ENCODE results near the gene AK4.

Gene AK4

GRCh38 chr1:65108025-65108642, 39.9 kb upstream of the AK4 start:
- Histone ChIP-seq H3K4me2 (ENCODE audit: insufficient read depth, low read length, poor library complexity, severe bottlenecking) (no peak overlapping the region), H3K27me3 (ENCODE audit: control insufficient read depth in 3 of 3, insufficient read depth in 3 of 3, low read depth in 1 of 3, low read length in 3 of 3) (no peaks in the 10 kb centered on the region), H2BK5ac (ENCODE audit: low read length) (no peak overlapping the region), H2BK120ac (ENCODE audit: low read depth, low read length) (no peak overlapping the region), H3K27ac (replicated peaks; ENCODE audit: low read length) (no peak overlapping the region), H3K9ac (ENCODE audit: low read depth, low read length, poor library complexity) (no peak overlapping the region), H3K18ac (ENCODE audit: low read length) (no peak overlapping the region), H3K4ac (ENCODE audit: low read length) (no peak overlapping the region), H2AK5ac (ENCODE audit: low read depth, low read length) (no peak overlapping the region), H3K4me3 (ENCODE audit: low read length in 2 of 2) (no peak overlapping the region), H4K8ac (ENCODE audit: low read depth, low read length) (no peak overlapping the region), H3K79me1 (ENCODE audit: low read depth, low read length) (no peaks in the 10 kb centered on the region), H2AFZ (ENCODE audit: low read length) (no peak overlapping the region), H3K36me3 (replicated peaks in 1 of 2; ENCODE audit: control insufficient read depth in 2 of 2, insufficient read depth in 2 of 2, low read length in 2 of 2) (no peaks in the 10 kb centered on the region), H3K4me1 (ENCODE audit: control insufficient read depth in 2 of 2, insufficient read depth in 1 of 2, low read depth in 1 of 2, low read length in 2 of 2) (no peaks in the 10 kb centered on the region), H3K23ac (ENCODE audit: low read depth, low read length, poor library complexity) (no peak overlapping the region), H4K91ac (ENCODE audit: low read depth, low read length, poor library complexity) (no peak overlapping the region), H2BK12ac (ENCODE audit: low read length) (no peak overlapping the region), H2BK15ac (ENCODE audit: low read length) (no peak overlapping the region), H3K14ac (ENCODE audit: low read length) (no peak overlapping the region), H3K9me3 (replicated peaks in 1 of 2; ENCODE audit: control insufficient read depth in 2 of 2, insufficient read depth in 1 of 2, low read depth in 1 of 2, low read length in 2 of 2) (peaks cover 0 to under 1% of the 10 kb centered on the region in 2 donors)
- no peak for DNase-seq (ENCODE audit: low spot score)
- no CpG with 5 or more reads among the region's 4 CpGs for WGBS, 2 donors (ENCODE audit: extremely low coverage in 2 of 2, insufficient read length in 2 of 2, insufficient replicate concordance in 1 of 2)

GRCh38 chr1:65109487-65109886, 38.5 kb upstream of the AK4 start:
- H3K27me3 ChIP-seq (ENCODE audit: control insufficient read depth in 3 of 3, insufficient read depth in 3 of 3, low read depth in 1 of 3, low read length in 3 of 3) = no peaks in the 10 kb centered on the region
- H3K27ac ChIP-seq (replicated peaks; ENCODE audit: low read length) = no peak overlapping the region
- no peak overlapping the region for H3K4ac ChIP-seq (ENCODE audit: low read length)
- no peaks in the 10 kb centered on the region for H3K4me1 ChIP-seq (ENCODE audit: control insufficient read depth in 2 of 2, insufficient read depth in 1 of 2, low read depth in 1 of 2, low read length in 2 of 2)
- DNase-seq (ENCODE audit: low spot score) = no peak
- H3K4me2 ChIP-seq (ENCODE audit: insufficient read depth, low read length, poor library complexity, severe bottlenecking) = no peak overlapping the region
- H3K79me1 ChIP-seq (ENCODE audit: low read depth, low read length) = no peaks in the 10 kb centered on the region
- no peaks in the 10 kb centered on the region for H3K9me3 ChIP-seq (replicated peaks in 1 of 2; ENCODE audit: control insufficient read depth in 2 of 2, insufficient read depth in 1 of 2, low read depth in 1 of 2, low read length in 2 of 2)
- no peak overlapping the region for H3K14ac ChIP-seq (ENCODE audit: low read length)
- no peak overlapping the region for H3K18ac ChIP-seq (ENCODE audit: low read length)
- no peak overlapping the region for H2BK120ac ChIP-seq (ENCODE audit: low read depth, low read length)
- H2BK15ac ChIP-seq (ENCODE audit: low read length) = no peak overlapping the region
- H2AK5ac ChIP-seq (ENCODE audit: low read depth, low read length) = no peak overlapping the region
- H2AFZ ChIP-seq (ENCODE audit: low read length) = no peak overlapping the region
- no peak overlapping the region for H3K23ac ChIP-seq (ENCODE audit: low read depth, low read length, poor library complexity)
- H4K91ac ChIP-seq (ENCODE audit: low read depth, low read length, poor library complexity) = no peak overlapping the region
- H3K9ac ChIP-seq (ENCODE audit: low read depth, low read length, poor library complexity) = no peak overlapping the region
- no peak overlapping the region for H4K8ac ChIP-seq (ENCODE audit: low read depth, low read length)
- no peak overlapping the region for H2BK12ac ChIP-seq (ENCODE audit: low read length)
- no peak overlapping the region for H2BK5ac ChIP-seq (ENCODE audit: low read length)
- no CpG with 5 or more reads among the region's 4 CpGs for WGBS, 2 donors (ENCODE audit: extremely low coverage in 2 of 2, insufficient read length in 2 of 2, insufficient replicate concordance in 1 of 2)
- no peaks in the 10 kb centered on the region for H3K36me3 ChIP-seq (replicated peaks in 1 of 2; ENCODE audit: control insufficient read depth in 2 of 2, insufficient read depth in 2 of 2, low read length in 2 of 2)
- no peak overlapping the region for H3K4me3 ChIP-seq (ENCODE audit: low read length in 2 of 2)

GRCh38 chr1:65112811-65113210, 35.2 kb upstream of the AK4 start:
- H3K4me2 ChIP-seq (ENCODE audit: insufficient read depth, low read length, poor library complexity, severe bottlenecking) = no peak overlapping the region
- no peaks in the 10 kb centered on the region for H3K9me3 ChIP-seq (replicated peaks in 1 of 2; ENCODE audit: control insufficient read depth in 2 of 2, insufficient read depth in 1 of 2, low read depth in 1 of 2, low read length in 2 of 2)
- H4K8ac ChIP-seq (ENCODE audit: low read depth, low read length) = no peak overlapping the region
- H2BK120ac ChIP-seq (ENCODE audit: low read depth, low read length) = no peak overlapping the region
- no peak overlapping the region for H3K4ac ChIP-seq (ENCODE audit: low read length)
- H3K18ac ChIP-seq (ENCODE audit: low read length) = no peak overlapping the region
- no peak overlapping the region for H2BK5ac ChIP-seq (ENCODE audit: low read length)
- no peak overlapping the region for H3K14ac ChIP-seq (ENCODE audit: low read length)
- no peak for DNase-seq (ENCODE audit: low spot score)
- no peak overlapping the region for H2AFZ ChIP-seq (ENCODE audit: low read length)
- H3K27ac ChIP-seq (replicated peaks; ENCODE audit: low read length) = no peak overlapping the region
- H3K4me3 ChIP-seq (ENCODE audit: low read length in 2 of 2) = no peak overlapping the region
- WGBS, 2 donors (ENCODE audit: extremely low coverage in 2 of 2, insufficient read length in 2 of 2, insufficient replicate concordance in 1 of 2) = no CpG with 5 or more reads among the region's 3 CpGs
- H3K27me3 ChIP-seq (ENCODE audit: control insufficient read depth in 3 of 3, insufficient read depth in 3 of 3, low read depth in 1 of 3, low read length in 3 of 3) = no peaks in the 10 kb centered on the region
- no peaks in the 10 kb centered on the region for H3K36me3 ChIP-seq (replicated peaks in 1 of 2; ENCODE audit: control insufficient read depth in 2 of 2, insufficient read depth in 2 of 2, low read length in 2 of 2)
- H2BK15ac ChIP-seq (ENCODE audit: low read length) = no peak overlapping the region
- no peak overlapping the region for H2BK12ac ChIP-seq (ENCODE audit: low read length)
- H3K9ac ChIP-seq (ENCODE audit: low read depth, low read length, poor library complexity) = no peak overlapping the region
- H4K91ac ChIP-seq (ENCODE audit: low read depth, low read length, poor library complexity) = no peak overlapping the region
- no peaks in the 10 kb centered on the region for H3K79me1 ChIP-seq (ENCODE audit: low read depth, low read length)
- H3K23ac ChIP-seq (ENCODE audit: low read depth, low read length, poor library complexity) = no peak overlapping the region
- no peak overlapping the region for H2AK5ac ChIP-seq (ENCODE audit: low read depth, low read length)
- no peaks in the 10 kb centered on the region for H3K4me1 ChIP-seq (ENCODE audit: control insufficient read depth in 2 of 2, insufficient read depth in 1 of 2, low read depth in 1 of 2, low read length in 2 of 2)

GRCh38 chr1:65113298-65113697, 34.7 kb upstream of the AK4 start:
- no peaks in the 10 kb centered on the region for H3K36me3 ChIP-seq (replicated peaks in 1 of 2; ENCODE audit: control insufficient read depth in 2 of 2, insufficient read depth in 2 of 2, low read length in 2 of 2)
- no peaks in the 10 kb centered on the region for H3K4me1 ChIP-seq (ENCODE audit: control insufficient read depth in 2 of 2, insufficient read depth in 1 of 2, low read depth in 1 of 2, low read length in 2 of 2)
- H2BK12ac ChIP-seq (ENCODE audit: low read length) = no peak overlapping the region
- no peak overlapping the region for H4K91ac ChIP-seq (ENCODE audit: low read depth, low read length, poor library complexity)
- H2AK5ac ChIP-seq (ENCODE audit: low read depth, low read length) = no peak overlapping the region
- H2BK120ac ChIP-seq (ENCODE audit: low read depth, low read length) = no peak overlapping the region
- H3K79me1 ChIP-seq (ENCODE audit: low read depth, low read length) = no peaks in the 10 kb centered on the region
- WGBS, 2 donors (ENCODE audit: extremely low coverage in 2 of 2, insufficient read length in 2 of 2, insufficient replicate concordance in 1 of 2) = no CpG with 5 or more reads among the region's 2 CpGs
- H2BK15ac ChIP-seq (ENCODE audit: low read length) = no peak overlapping the region
- no peak overlapping the region for H3K4me2 ChIP-seq (ENCODE audit: insufficient read depth, low read length, poor library complexity, severe bottlenecking)
- H3K18ac ChIP-seq (ENCODE audit: low read length) = no peak overlapping the region
- H3K9me3 ChIP-seq (replicated peaks in 1 of 2; ENCODE audit: control insufficient read depth in 2 of 2, insufficient read depth in 1 of 2, low read depth in 1 of 2, low read length in 2 of 2) = no peaks in the 10 kb centered on the region
- H3K23ac ChIP-seq (ENCODE audit: low read depth, low read length, poor library complexity) = no peak overlapping the region
- no peak overlapping the region for H2AFZ ChIP-seq (ENCODE audit: low read length)
- H4K8ac ChIP-seq (ENCODE audit: low read depth, low read length) = no peak overlapping the region
- no peak for DNase-seq (ENCODE audit: low spot score)
- no peak overlapping the region for H3K27ac ChIP-seq (replicated peaks; ENCODE audit: low read length)
- H3K27me3 ChIP-seq (ENCODE audit: control insufficient read depth in 3 of 3, insufficient read depth in 3 of 3, low read depth in 1 of 3, low read length in 3 of 3) = no peaks in the 10 kb centered on the region
- H3K14ac ChIP-seq (ENCODE audit: low read length) = no peak overlapping the region
- H3K9ac ChIP-seq (ENCODE audit: low read depth, low read length, poor library complexity) = no peak overlapping the region
- H3K4me3 ChIP-seq (ENCODE audit: low read length in 2 of 2) = no peak overlapping the region
- no peak overlapping the region for H3K4ac ChIP-seq (ENCODE audit: low read length)
- no peak overlapping the region for H2BK5ac ChIP-seq (ENCODE audit: low read length)
